ENCODE data around the gene PTPRJ. TPM values are rescaled to one million over a fixed set of nuclear protein-coding genes. Genes with fewer than 3 reads are reported as not detected.
A peak's percentile ranks its signal among the peaks of the same experiment; 100 is the strongest.
"Not testable (repeated sequence)": the region's sequence is repeated elsewhere in the genome, so short reads cannot be mapped to it uniquely, and the experiment has no call there.

Gene PTPRJ
- polyA plus RNA-seq (2013): 0.79 TPM

DNA sequence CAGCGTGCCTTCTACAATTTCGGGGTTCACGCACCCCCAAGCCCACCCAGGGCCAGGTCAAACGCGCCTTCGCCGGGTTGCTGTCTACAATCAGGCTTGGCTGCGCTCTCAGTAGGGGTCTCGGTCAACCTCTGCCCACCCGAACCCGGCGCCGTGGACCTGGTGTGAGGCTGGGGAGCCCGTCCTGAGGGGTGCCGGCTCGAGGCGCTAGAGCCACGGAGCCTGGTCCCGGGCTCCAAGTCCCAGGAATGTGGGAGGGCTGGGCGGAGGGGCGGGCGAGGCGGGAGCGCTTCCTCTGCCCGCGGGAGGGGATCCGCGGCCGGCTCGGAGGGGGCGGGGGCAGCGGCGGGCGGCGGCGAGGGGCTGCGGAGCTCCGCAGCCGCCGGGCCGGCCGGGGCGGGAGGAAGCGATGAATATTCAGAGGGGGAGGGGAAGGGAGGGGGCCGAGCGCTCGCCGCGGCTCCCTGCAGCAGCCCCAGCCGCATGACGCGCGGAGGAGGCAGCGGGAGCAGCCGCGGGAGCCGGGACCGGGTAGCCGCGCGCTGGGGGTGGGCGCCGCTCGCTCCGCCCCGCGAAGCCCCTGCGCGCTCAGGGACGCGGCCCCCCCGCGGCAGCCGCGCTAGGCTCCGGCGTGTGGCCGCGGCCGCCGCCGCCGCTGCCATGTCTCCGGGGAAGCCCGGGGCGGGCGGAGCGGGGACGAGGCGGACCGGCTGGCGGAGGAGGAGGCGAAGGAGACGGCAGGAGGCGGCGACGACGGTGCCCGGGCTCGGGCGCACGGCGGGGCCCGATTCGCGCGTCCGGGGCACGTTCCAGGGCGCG is at the start of gene PTPRJ:
Gene PTPRJ, plus strand, starts transcription at position 472 of the 819 bp plus-strand sequence. CDS start 354 bp downstream, outside the sequence.
- H3K4me1 ChIP-seq (ENCODE audit: control extremely low read depth in 1 of 4, control insufficient read depth in 4 of 4, insufficient read depth in 4 of 4, low read length in 3 of 4): peaks cover 3 to 35% (median 23%) of the 10 kb centered on the region in 4 experiments
- H3K4me3 ChIP-seq (ENCODE audit: control insufficient read depth in 1 of 7, extremely low read depth in 1 of 7, insufficient read depth in 4 of 7, low read depth in 2 of 7, low read length in 6 of 7): peak within 1 kb of the TSS; percentile 36 to 72 (median 57)
- under 1% methylated on average over 69 of the region's 111 CpGs for WGBS (ENCODE audit: insufficient coverage)
- DNase-seq: peak in 2 of 3 donors; percentile 33 to 48
- H3K27me3 ChIP-seq (replicated peaks in 2 of 5; ENCODE audit: control insufficient read depth in 4 of 5, insufficient read depth in 5 of 5, low read length in 4 of 5): peaks cover 0 to 30% (median 18%) of the 10 kb centered on the region in 5 experiments
- CTCF ChIA-PET: interaction anchor here (1.4 to 1.9 kb wide), 2 partner anchors 15 to 46 kb away, joined by 5 to 6 read pairs; no protein-coding TSS in a partner anchor
- POLR2A ChIA-PET: no interaction called here
- no peaks in the 10 kb centered on the region for H3K36me3 ChIP-seq (ENCODE audit: control insufficient read depth in 4 of 4, insufficient read depth in 4 of 4, low read length in 3 of 4)
- no peaks in the 10 kb centered on the region for H3K9me3 ChIP-seq (ENCODE audit: control extremely low read depth in 1 of 5, control insufficient read depth in 4 of 5, insufficient read depth in 2 of 5, low read depth in 1 of 5, low read length in 4 of 5)
- H3K27ac ChIP-seq (ENCODE audit: insufficient read depth in 1 of 2, low read depth in 1 of 2, low read length in 2 of 2, poor library complexity in 1 of 2, severe bottlenecking in 2 of 2): no peak within 1 kb of the TSS

DNA sequence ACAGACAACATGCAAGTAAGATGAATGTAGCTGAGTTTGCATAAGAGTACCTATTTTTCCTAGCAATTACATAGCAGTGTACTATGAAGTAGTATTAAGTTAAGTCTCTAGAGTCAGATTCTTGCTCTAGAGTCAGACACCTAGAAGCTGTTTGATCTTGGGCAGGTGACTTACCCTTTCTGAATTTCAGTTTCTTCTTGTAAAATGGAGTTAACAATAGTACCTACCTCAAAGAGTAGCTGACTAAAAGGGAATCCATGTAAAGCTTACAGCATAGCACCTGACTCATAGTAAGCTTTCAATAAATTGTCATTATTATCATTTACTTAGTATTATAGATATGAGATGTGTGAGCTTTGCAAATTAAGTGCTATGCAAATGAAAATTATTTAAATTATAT is 47.8 kb upstream of the PTPRJ start:
- Histone ChIP-seq H3K36me3 (ENCODE audit: control insufficient read depth in 4 of 4, insufficient read depth in 4 of 4, low read length in 3 of 4) (no peaks in the 10 kb centered on the region), H3K27ac (ENCODE audit: insufficient read depth in 1 of 2, low read depth in 1 of 2, low read length in 2 of 2, poor library complexity in 1 of 2, severe bottlenecking in 2 of 2) (no peak overlapping the region), H3K4me1 (ENCODE audit: control extremely low read depth in 1 of 4, control insufficient read depth in 4 of 4, insufficient read depth in 4 of 4, low read length in 3 of 4) (peaks cover 8 to 11% (median 10%) of the 10 kb centered on the region in 4 experiments), H3K4me3 (ENCODE audit: control insufficient read depth in 1 of 7, extremely low read depth in 1 of 7, insufficient read depth in 4 of 7, low read depth in 2 of 7, low read length in 6 of 7) (no peak overlapping the region), H3K9me3 (ENCODE audit: control extremely low read depth in 1 of 5, control insufficient read depth in 4 of 5, insufficient read depth in 2 of 5, low read depth in 1 of 5, low read length in 4 of 5) (no peaks in the 10 kb centered on the region), H3K27me3 (replicated peaks in 2 of 5; ENCODE audit: control insufficient read depth in 4 of 5, insufficient read depth in 5 of 5, low read length in 4 of 5) (no peaks in the 10 kb centered on the region)
- ChIA-PET POLR2A (no interaction called here), CTCF (interaction anchor here (0.9 to 12.6 kb wide), 7 partner anchors 11 to 188 kb away, joined by 3 to 272 read pairs (median 3); no protein-coding TSS in a partner anchor)
- no peak for DNase-seq

- H3K27me3 ChIP-seq (replicated peaks in 2 of 5; ENCODE audit: control insufficient read depth in 4 of 5, insufficient read depth in 5 of 5, low read length in 4 of 5); H3K4me3 ChIP-seq (ENCODE audit: control insufficient read depth in 1 of 7, extremely low read depth in 1 of 7, insufficient read depth in 4 of 7, low read depth in 2 of 7, low read length in 6 of 7); H3K9me3 ChIP-seq (ENCODE audit: control extremely low read depth in 1 of 5, control insufficient read depth in 4 of 5, insufficient read depth in 2 of 5, low read depth in 1 of 5, low read length in 4 of 5); H3K27ac ChIP-seq (ENCODE audit: insufficient read depth in 1 of 2, low read depth in 1 of 2, low read length in 2 of 2, poor library complexity in 1 of 2, severe bottlenecking in 2 of 2); DNase-seq; H3K36me3 ChIP-seq (ENCODE audit: control insufficient read depth in 4 of 4, insufficient read depth in 4 of 4, low read length in 3 of 4); POLR2A ChIA-PET: not testable (repeated sequence)
- CTCF ChIA-PET: interaction anchor here (0.6 to 12.6 kb wide), 18 partner anchors 9 to 187 kb away, joined by 3 to 272 read pairs (median 4); no protein-coding TSS in a partner anchor
- H3K4me1 ChIP-seq (ENCODE audit: control extremely low read depth in 1 of 4, control insufficient read depth in 4 of 4, insufficient read depth in 4 of 4, low read length in 3 of 4): peaks cover under 1 to 11% (median 6%) of the 10 kb centered on the region in 4 experiments
- 96% methylated on average over 6 of the region's 12 CpGs for whole genome bisulfite sequencing (ENCODE audit: insufficient coverage)
Observed at GRCh38 chr11:47933797-47934196, 46.6 kb upstream of the PTPRJ start.

GRCh38 chr11:47938791-47939560 is 41.4 kb upstream of the PTPRJ start:
- Histone ChIP-seq H3K4me1 (ENCODE audit: control extremely low read depth in 1 of 4, control insufficient read depth in 4 of 4, insufficient read depth in 4 of 4, low read length in 3 of 4) (peaks cover 3 to 16% (median 5%) of the 10 kb centered on the region in 4 experiments), H3K27ac (ENCODE audit: insufficient read depth in 1 of 2, low read depth in 1 of 2, low read length in 2 of 2, poor library complexity in 1 of 2, severe bottlenecking in 2 of 2) (no peak overlapping the region), H3K9me3 (ENCODE audit: control extremely low read depth in 1 of 5, control insufficient read depth in 4 of 5, insufficient read depth in 2 of 5, low read depth in 1 of 5, low read length in 4 of 5) (no peaks in the 10 kb centered on the region), H3K4me3 (ENCODE audit: control insufficient read depth in 1 of 7, extremely low read depth in 1 of 7, insufficient read depth in 4 of 7, low read depth in 2 of 7, low read length in 6 of 7) (no peak overlapping the region), H3K36me3 (ENCODE audit: control insufficient read depth in 4 of 4, insufficient read depth in 4 of 4, low read length in 3 of 4) (no peaks in the 10 kb centered on the region), H3K27me3 (replicated peaks in 2 of 5; ENCODE audit: control insufficient read depth in 4 of 5, insufficient read depth in 5 of 5, low read length in 4 of 5) (no peaks in the 10 kb centered on the region)
- WGBS (ENCODE audit: insufficient coverage): 100% methylated on average over 1 of the region's 7 CpGs
- POLR2A ChIA-PET: no interaction called here
- CTCF ChIA-PET: interaction anchor here (1.4 to 12.6 kb wide), 3 partner anchors 8 to 169 kb away, joined by 4 to 272 read pairs (median 5); no protein-coding TSS in a partner anchor
- no peak for DNase-seq

- Histone ChIP-seq H3K9me3 (ENCODE audit: control extremely low read depth in 1 of 5, control insufficient read depth in 4 of 5, insufficient read depth in 2 of 5, low read depth in 1 of 5, low read length in 4 of 5) (no peaks in the 10 kb centered on the region), H3K4me1 (ENCODE audit: control extremely low read depth in 1 of 4, control insufficient read depth in 4 of 4, insufficient read depth in 4 of 4, low read length in 3 of 4) (peaks cover 3 to 26% (median 5%) of the 10 kb centered on the region in 4 experiments), H3K36me3 (ENCODE audit: control insufficient read depth in 4 of 4, insufficient read depth in 4 of 4, low read length in 3 of 4) (no peaks in the 10 kb centered on the region), H3K4me3 (ENCODE audit: control insufficient read depth in 1 of 7, extremely low read depth in 1 of 7, insufficient read depth in 4 of 7, low read depth in 2 of 7, low read length in 6 of 7) (no peak overlapping the region), H3K27ac (ENCODE audit: insufficient read depth in 1 of 2, low read depth in 1 of 2, low read length in 2 of 2, poor library complexity in 1 of 2, severe bottlenecking in 2 of 2) (no peak overlapping the region), H3K27me3 (replicated peaks in 2 of 5; ENCODE audit: control insufficient read depth in 4 of 5, insufficient read depth in 5 of 5, low read length in 4 of 5) (no peaks in the 10 kb centered on the region)
- ChIA-PET POLR2A (no interaction called here), CTCF (interaction anchor here (1.7 kb wide), 1 partner anchor 168 kb away, joined by 6 read pairs; no protein-coding TSS in a partner anchor)
- 100% methylated on average over 7 of the region's 8 CpGs for WGBS (ENCODE audit: insufficient coverage)
- DNase-seq: no peak
Observed at GRCh38 chr11:47940904-47941649, 39.3 kb upstream of the PTPRJ start.

DNA sequence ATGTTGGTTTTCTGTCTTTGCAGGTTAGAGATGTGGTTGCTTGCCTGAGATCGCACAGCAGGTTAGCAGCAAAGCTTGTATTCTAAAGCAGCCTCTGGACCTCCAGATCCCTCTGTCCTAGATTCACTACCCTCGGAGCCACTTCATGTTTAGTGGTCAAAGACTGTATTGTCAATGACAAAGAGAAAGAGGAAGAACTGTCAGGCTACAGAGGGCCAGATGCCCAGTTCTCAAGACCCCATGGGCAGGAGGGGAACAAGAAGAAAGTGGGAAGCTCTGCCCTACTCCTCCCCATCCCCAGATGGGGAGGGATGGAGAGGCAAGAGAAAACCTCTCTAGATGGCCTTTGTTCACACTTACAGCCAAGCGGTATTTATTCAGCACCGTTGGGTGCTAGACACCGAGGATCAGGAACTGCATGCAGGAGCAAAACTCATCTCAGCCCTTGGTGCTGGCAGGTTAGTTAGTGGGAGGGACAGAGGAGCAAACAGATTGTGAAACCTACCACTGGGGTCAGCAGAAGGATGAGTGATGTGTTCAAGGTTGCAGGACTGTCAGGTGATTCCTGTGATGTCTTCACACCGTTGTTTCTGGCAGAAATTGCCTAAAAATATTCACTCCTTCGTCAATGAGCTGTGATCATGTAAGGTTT is 38.3 kb upstream of the PTPRJ start:
- ChIA-PET CTCF (interaction anchor here (1.7 kb wide), 2 partner anchors 166 to 167 kb away, joined by 6 read pairs; no protein-coding TSS in a partner anchor), POLR2A (no interaction called here)
- Histone ChIP-seq H3K27me3 (replicated peaks in 2 of 5; ENCODE audit: control insufficient read depth in 4 of 5, insufficient read depth in 5 of 5, low read length in 4 of 5) (no peaks in the 10 kb centered on the region), H3K27ac (ENCODE audit: insufficient read depth in 1 of 2, low read depth in 1 of 2, low read length in 2 of 2, poor library complexity in 1 of 2, severe bottlenecking in 2 of 2) (no peak overlapping the region), H3K4me3 (ENCODE audit: control insufficient read depth in 1 of 7, extremely low read depth in 1 of 7, insufficient read depth in 4 of 7, low read depth in 2 of 7, low read length in 6 of 7) (no peak overlapping the region), H3K9me3 (ENCODE audit: control extremely low read depth in 1 of 5, control insufficient read depth in 4 of 5, insufficient read depth in 2 of 5, low read depth in 1 of 5, low read length in 4 of 5) (no peaks in the 10 kb centered on the region), H3K4me1 (ENCODE audit: control extremely low read depth in 1 of 4, control insufficient read depth in 4 of 4, insufficient read depth in 4 of 4, low read length in 3 of 4) (peaks cover 3 to 36% (median 14%) of the 10 kb centered on the region in 4 experiments), H3K36me3 (ENCODE audit: control insufficient read depth in 4 of 4, insufficient read depth in 4 of 4, low read length in 3 of 4) (no peaks in the 10 kb centered on the region)
- no peak for DNase-seq
- WGBS (ENCODE audit: insufficient coverage): 100% methylated on average over 3 of the region's 7 CpGs

Data from common myeloid progenitor, CD34-positive (primary cell).